Endodermal cell (in vitro differentiated cells): ENCODE data around the gene MEIS3. TPM values are rescaled to one million over a fixed set of nuclear protein-coding genes. Genes with fewer than 3 reads are reported as not detected.

Experiments
- DNase-seq: peaks from one replicate; pipeline ENCODE4 v3.0.0-alpha.2; 2017
- H3K27ac ChIP-seq: 2 replicates; pipeline ENCODE4 v1.5.1; 2013; ENCODE audit warnings: mild to moderate bottlenecking, low read depth, low read length, moderate library complexity
- H3K27me3 ChIP-seq: 2 replicates; pipeline ENCODE4 v1.6.1; 2013; ENCODE audit warnings: mild to moderate bottlenecking, low read length, moderate library complexity; ENCODE audit not compliant: insufficient read depth, control insufficient read depth, poor library complexity, severe bottlenecking
- H3K36me3 ChIP-seq: 2 replicates; pipeline ENCODE4 v1.7.0; 2013; ENCODE audit warnings: mild to moderate bottlenecking, low read length, moderate library complexity; ENCODE audit not compliant: control insufficient read depth, insufficient read depth
- H3K4me1 ChIP-seq: one replicate; pipeline ENCODE4 v1.7.0; 2013; ENCODE audit warnings: low read length; ENCODE audit not compliant: control insufficient read depth, insufficient read depth
- H3K4me3 ChIP-seq: 2 replicates; pipeline ENCODE4 v1.5.1; 2013; ENCODE audit warnings: mild to moderate bottlenecking, low read length, moderate library complexity
- H3K9ac ChIP-seq: 2 replicates; pipeline ENCODE4 v1.6.1; 2013; ENCODE audit warnings: mild to moderate bottlenecking, low read length, moderate library complexity; ENCODE audit not compliant: poor library complexity, severe bottlenecking; ENCODE audit errors: extremely low read depth
- H3K9me3 ChIP-seq: 2 replicates; pipeline ENCODE4 v1.6.1; 2013; ENCODE audit warnings: mild to moderate bottlenecking, low read length, moderate library complexity; ENCODE audit not compliant: control insufficient read depth
- H3K27ac Mint-ChIP-seq: 2 replicates; pipeline ENCODE4 v1.8.0; 2020; ENCODE audit warnings: mixed read lengths
- H3K27me3 Mint-ChIP-seq: 2 replicates; pipeline ENCODE4 v1.8.0; 2021; ENCODE audit warnings: mild to moderate bottlenecking, mixed read lengths; ENCODE audit not compliant: insufficient read depth
- H3K36me3 Mint-ChIP-seq: 2 replicates; pipeline ENCODE4 v1.8.0; 2020; ENCODE audit warnings: low read depth, mixed read lengths
- H3K4me1 Mint-ChIP-seq: 2 replicates; pipeline ENCODE4 v1.8.0; 2020; ENCODE audit warnings: mixed read lengths
- H3K4me3 Mint-ChIP-seq: 2 replicates; pipeline ENCODE4 v1.8.0; 2020; ENCODE audit warnings: mild to moderate bottlenecking, moderate library complexity, mixed read lengths
- H3K9me3 Mint-ChIP-seq: 2 replicates; pipeline ENCODE4 v1.8.0; 2020; ENCODE audit warnings: mild to moderate bottlenecking, mixed read lengths
- WGBS, 2 experiments: methylation state at CpG; one replicate each; pipeline versions ENCODE4 v1.1.5 to v1.1.7; 2013; ENCODE audit warnings: missing lambda C conversion rate in 2 of 2, mixed read lengths in 1 of 2; ENCODE audit not compliant: insufficient coverage in 1 of 2, insufficient read length in 1 of 2; 5-methylcytosine and 5-hydroxymethylcytosine counted together
- total RNA-seq, 2 donors: library from RNA; stranded (reverse); fragmentation: NEBNext Ultra II Directional in 1 of 2; extraction: Animal tissue kit (Norgen Biotek cat#: 25700) in 1 of 2; gene quantifications; 2 replicates in 1 of 2; 3 replicates in 1 of 2; pipeline ENCODE4 v1.2.1, GENCODE V29; 2021
- TF ChIP-seq, protein P1 (sequence below): fragments of 200-600 bp; sonication (generic); conservative IDR thresholded peaks from 2 replicates; pipeline ENCODE4 v1.5.0; 2021; ENCODE audit warnings: antibody characterized with exemption, mild to moderate bottlenecking

MEIS3 gene
- total RNA-seq, 2 donors from 2014 or later = 47.7 to 132 TPM

- no peaks in the 10 kb centered on the region for H3K9me3 Mint-ChIP-seq
- DNase-seq = no peak
- WGBS, 2 experiments = 89 to 94% methylated on average over 7 of the region's 7 CpGs
Observed at GRCh38 chr19:47434088-47434487, 14.8 kb upstream of the MEIS3 start.

GRCh38 chr19:47433121-47433520 lies 13.8 kb upstream of the MEIS3 start:
- Mint-ChIP-seq H3K27me3 (peaks cover 36% of the 10 kb centered on the region), H3K9me3 (no peaks in the 10 kb centered on the region), H3K4me3 (no peak overlapping the region), H3K27ac (no peak overlapping the region), H3K4me1 (peaks cover 3% of the 10 kb centered on the region), H3K36me3 (no peaks in the 10 kb centered on the region)
- Histone ChIP-seq H3K36me3 (no peaks in the 10 kb centered on the region), H3K4me3 (no peak overlapping the region), H3K9me3 (no peaks in the 10 kb centered on the region), H3K9ac (no peak overlapping the region), H3K4me1 (no peaks in the 10 kb centered on the region), H3K27ac (no peak overlapping the region), H3K27me3 (peaks cover 14% of the 10 kb centered on the region)
- 92% methylated on average over 1 of the region's 1 CpG; no CpG with 5 or more reads in 1 of the 2 experiments for WGBS, 2 experiments
- TF ChIP-seq, protein P1, sequence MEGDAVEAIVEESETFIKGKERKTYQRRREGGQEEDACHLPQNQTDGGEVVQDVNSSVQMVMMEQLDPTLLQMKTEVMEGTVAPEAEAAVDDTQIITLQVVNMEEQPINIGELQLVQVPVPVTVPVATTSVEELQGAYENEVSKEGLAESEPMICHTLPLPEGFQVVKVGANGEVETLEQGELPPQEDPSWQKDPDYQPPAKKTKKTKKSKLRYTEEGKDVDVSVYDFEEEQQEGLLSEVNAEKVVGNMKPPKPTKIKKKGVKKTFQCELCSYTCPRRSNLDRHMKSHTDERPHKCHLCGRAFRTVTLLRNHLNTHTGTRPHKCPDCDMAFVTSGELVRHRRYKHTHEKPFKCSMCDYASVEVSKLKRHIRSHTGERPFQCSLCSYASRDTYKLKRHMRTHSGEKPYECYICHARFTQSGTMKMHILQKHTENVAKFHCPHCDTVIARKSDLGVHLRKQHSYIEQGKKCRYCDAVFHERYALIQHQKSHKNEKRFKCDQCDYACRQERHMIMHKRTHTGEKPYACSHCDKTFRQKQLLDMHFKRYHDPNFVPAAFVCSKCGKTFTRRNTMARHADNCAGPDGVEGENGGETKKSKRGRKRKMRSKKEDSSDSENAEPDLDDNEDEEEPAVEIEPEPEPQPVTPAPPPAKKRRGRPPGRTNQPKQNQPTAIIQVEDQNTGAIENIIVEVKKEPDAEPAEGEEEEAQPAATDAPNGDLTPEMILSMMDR = no peak
- DNase-seq = no peak

More at GRCh38 chr19:47434088-47434487, 14.8 kb upstream of the MEIS3 start:
- H3K9ac ChIP-seq = no peak overlapping the region
- Mint-ChIP-seq H3K27ac (no peak overlapping the region), H3K4me1 (peaks cover 3% of the 10 kb centered on the region), H3K4me3 (no peak overlapping the region), H3K27me3 (peaks cover 34% of the 10 kb centered on the region), H3K36me3 (no peaks in the 10 kb centered on the region)
- H3K4me1 ChIP-seq = no peaks in the 10 kb centered on the region
- H3K27me3 ChIP-seq = peaks cover 14% of the 10 kb centered on the region
- H3K9me3 ChIP-seq = no peaks in the 10 kb centered on the region
- H3K4me3 ChIP-seq = no peak overlapping the region
- no peak overlapping the region for H3K27ac ChIP-seq
- no peaks in the 10 kb centered on the region for H3K36me3 ChIP-seq
- TF ChIP-seq, protein P1 = no peak

DNA sequence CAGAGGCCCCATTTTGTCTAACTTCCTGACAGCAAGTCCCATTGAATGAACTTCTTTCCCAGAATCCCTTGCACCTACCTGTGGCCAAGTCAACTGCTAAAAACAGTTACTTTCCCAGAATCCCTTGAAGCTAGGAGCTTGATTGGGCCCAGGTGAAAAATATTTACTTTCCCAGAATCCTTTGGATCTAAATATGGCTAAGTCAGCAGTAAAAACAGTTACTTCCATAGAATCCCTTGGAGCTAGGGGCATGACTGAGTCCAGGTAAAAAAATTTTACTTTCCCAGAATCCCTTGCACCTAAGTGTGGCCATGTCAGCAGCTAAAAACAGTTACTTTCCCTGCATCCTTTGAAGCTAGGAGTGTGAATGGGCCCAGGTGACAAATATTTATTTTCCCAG lies 13.2 kb upstream of the MEIS3 start:
- Histone ChIP-seq H3K4me1 (no peaks in the 10 kb centered on the region), H3K9me3 (no peaks in the 10 kb centered on the region), H3K4me3 (no peak overlapping the region), H3K36me3 (no peaks in the 10 kb centered on the region), H3K27me3 (peaks cover 14% of the 10 kb centered on the region), H3K9ac (no peak overlapping the region), H3K27ac (no peak overlapping the region)
- Mint-ChIP-seq H3K27me3 (peaks cover 36% of the 10 kb centered on the region), H3K27ac (no peak overlapping the region), H3K36me3 (no peaks in the 10 kb centered on the region), H3K4me3 (no peak overlapping the region), H3K9me3 (no peaks in the 10 kb centered on the region), H3K4me1 (peaks cover 3% of the 10 kb centered on the region)
- no peak for DNase-seq
- TF ChIP-seq, protein P1 = no peak
